Astrocyte (in vitro differentiated cells and primary cell): ENCODE data around the gene PLEKHG1. TPM values are rescaled to one million over a fixed set of nuclear protein-coding genes. Genes with fewer than 3 reads are reported as not detected.

ENCODE experiments used
- DNase-seq: peaks from one replicate; pipeline ENCODE4 v3.0.0-alpha.2; 2010; ENCODE audit warnings: low read depth
- FAIRE-seq: peaks from 2 replicates; lab custom pipeline; 2011; peaks lifted over from hg19 to GRCh38; lab: Jason Lieb, UNC
- H2AFZ ChIP-seq: 2 replicates; pipeline ENCODE4 v1.6.0; 2012; ENCODE audit warnings: low read depth, low read length, inconsistent platforms
- H3K27ac ChIP-seq: 2 replicates; pipeline ENCODE4 v1.5.1; 2011; ENCODE audit warnings: low read depth, low read length, inconsistent platforms
- H3K27me3 ChIP-seq: 2 replicates; pipeline ENCODE4 v1.6.0; 2011; ENCODE audit warnings: low read length, inconsistent platforms; ENCODE audit not compliant: insufficient read depth
- H3K36me3 ChIP-seq: 2 replicates; pipeline ENCODE4 v1.5.1; 2011; ENCODE audit warnings: low read length, inconsistent platforms; ENCODE audit not compliant: insufficient read depth
- H3K4me1 ChIP-seq: 2 replicates; pipeline ENCODE4 v1.5.1; 2011; ENCODE audit warnings: low read length, inconsistent platforms; ENCODE audit not compliant: insufficient read depth
- H3K4me2 ChIP-seq: 2 replicates; pipeline ENCODE4 v1.6.0; 2012; ENCODE audit warnings: low read length, inconsistent platforms
- H3K4me3 ChIP-seq: 2 replicates; pipeline ENCODE4 v1.5.1; 2011; ENCODE audit warnings: low read depth, mild to moderate bottlenecking, low read length, inconsistent platforms; ENCODE audit not compliant: insufficient read depth
- H3K79me2 ChIP-seq: 2 replicates; pipeline ENCODE4 v1.6.0; 2012; ENCODE audit warnings: mild to moderate bottlenecking, low read length, inconsistent platforms; ENCODE audit not compliant: insufficient read depth
- H3K9ac ChIP-seq: 2 replicates; pipeline ENCODE4 v1.6.0; 2012; ENCODE audit warnings: mild to moderate bottlenecking, low read length, inconsistent platforms
- H3K9me3 ChIP-seq: 2 replicates; pipeline ENCODE4 v1.5.1; 2012; ENCODE audit warnings: low read depth, mild to moderate bottlenecking, low read length, inconsistent platforms; ENCODE audit not compliant: insufficient read depth
- H4K20me1 ChIP-seq: 2 replicates; pipeline ENCODE4 v1.6.0; 2012; ENCODE audit warnings: low read length, inconsistent platforms; ENCODE audit not compliant: insufficient read depth
- H3K27ac Mint-ChIP-seq: one replicate; pipeline ENCODE4 v1.8.0; 2021; ENCODE audit warnings: mild to moderate bottlenecking, mixed read lengths; ENCODE audit not compliant: unreplicated experiment
- H3K27me3 Mint-ChIP-seq: one replicate; pipeline ENCODE4 v1.8.0; 2021; ENCODE audit warnings: low read depth, mixed read lengths; ENCODE audit not compliant: unreplicated experiment
- H3K36me3 Mint-ChIP-seq: one replicate; pipeline ENCODE4 v1.8.0; 2021; ENCODE audit warnings: low read depth, mixed read lengths; ENCODE audit not compliant: unreplicated experiment
- H3K4me1 Mint-ChIP-seq: one replicate; pipeline ENCODE4 v1.8.0; 2021; ENCODE audit warnings: low read depth, mixed read lengths; ENCODE audit not compliant: unreplicated experiment
- H3K4me3 Mint-ChIP-seq: one replicate; pipeline ENCODE4 v1.8.0; 2021; ENCODE audit warnings: mild to moderate bottlenecking, moderate library complexity, mixed read lengths; ENCODE audit not compliant: unreplicated experiment
- H3K9me3 Mint-ChIP-seq: one replicate; pipeline ENCODE4 v1.8.0; 2021; ENCODE audit warnings: mild to moderate bottlenecking, mixed read lengths; ENCODE audit not compliant: unreplicated experiment
- EZH2 ChIP-seq: IDR thresholded peaks from 2 replicates; pipeline ENCODE4 v1.6.1; 2012; ENCODE audit warnings: mild to moderate bottlenecking, low read length, inconsistent platforms; ENCODE audit not compliant: insufficient read depth
- total RNA-seq: library from RNA; stranded (reverse); gene quantifications from 2 replicates; pipeline ENCODE4 v1.2.1, GENCODE V29; 2021
- TF ChIP-seq, protein P1 (sequence below): IDR thresholded peaks from 2 replicates; pipeline ENCODE4 v1.5.1; 2011; ENCODE audit warnings: low read depth, mild to moderate bottlenecking, inconsistent platforms, low read length, moderate library complexity; ENCODE audit not compliant: insufficient read depth

PLEKHG1 gene
- total RNA-seq, 1 donor from 2014 or later = 12.1 TPM

DNA sequence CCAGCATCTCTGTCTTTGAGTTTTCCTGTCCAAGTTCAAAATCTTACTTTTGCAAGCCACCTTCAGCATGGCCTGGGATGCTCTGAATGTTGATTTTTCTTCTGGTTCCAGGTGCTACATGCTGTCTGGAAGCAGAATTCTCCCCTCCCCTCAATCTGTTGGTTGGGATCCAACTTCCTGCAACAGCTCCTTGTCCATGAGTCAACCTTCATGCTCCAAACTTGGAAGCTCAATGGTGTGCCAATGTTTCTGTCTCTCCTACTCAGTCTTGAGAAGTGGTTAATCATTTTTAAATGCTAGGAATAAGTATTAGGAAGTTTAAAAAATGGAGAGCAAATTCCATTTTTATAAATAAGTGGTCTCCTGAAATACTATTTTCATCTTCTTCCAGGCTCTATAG, 33.2 kb upstream of the PLEKHG1 start:
- Mint-ChIP-seq H3K27me3 (peaks cover 23% of the 10 kb centered on the region), H3K9me3 (peaks cover 2% of the 10 kb centered on the region), H3K27ac (no peak overlapping the region), H3K36me3 (no peaks in the 10 kb centered on the region), H3K4me1 (peaks cover 2% of the 10 kb centered on the region), H3K4me3 (no peak overlapping the region)
- H3K9me3 ChIP-seq = no peaks in the 10 kb centered on the region
- DNase-seq (no peak), FAIRE-seq (no peak)
- H3K79me2 ChIP-seq = no peaks in the 10 kb centered on the region
- no peak overlapping the region for H3K4me3 ChIP-seq
- H4K20me1 ChIP-seq = no peaks in the 10 kb centered on the region
- no peak overlapping the region for H3K9ac ChIP-seq
- no peak overlapping the region for H3K4me2 ChIP-seq
- H2AFZ ChIP-seq = no peak overlapping the region
- peaks cover 4% of the 10 kb centered on the region for H3K27me3 ChIP-seq
- H3K36me3 ChIP-seq = no peaks in the 10 kb centered on the region
- H3K4me1 ChIP-seq = no peaks in the 10 kb centered on the region
- H3K27ac ChIP-seq = no peak overlapping the region
- TF ChIP-seq, protein P1, sequence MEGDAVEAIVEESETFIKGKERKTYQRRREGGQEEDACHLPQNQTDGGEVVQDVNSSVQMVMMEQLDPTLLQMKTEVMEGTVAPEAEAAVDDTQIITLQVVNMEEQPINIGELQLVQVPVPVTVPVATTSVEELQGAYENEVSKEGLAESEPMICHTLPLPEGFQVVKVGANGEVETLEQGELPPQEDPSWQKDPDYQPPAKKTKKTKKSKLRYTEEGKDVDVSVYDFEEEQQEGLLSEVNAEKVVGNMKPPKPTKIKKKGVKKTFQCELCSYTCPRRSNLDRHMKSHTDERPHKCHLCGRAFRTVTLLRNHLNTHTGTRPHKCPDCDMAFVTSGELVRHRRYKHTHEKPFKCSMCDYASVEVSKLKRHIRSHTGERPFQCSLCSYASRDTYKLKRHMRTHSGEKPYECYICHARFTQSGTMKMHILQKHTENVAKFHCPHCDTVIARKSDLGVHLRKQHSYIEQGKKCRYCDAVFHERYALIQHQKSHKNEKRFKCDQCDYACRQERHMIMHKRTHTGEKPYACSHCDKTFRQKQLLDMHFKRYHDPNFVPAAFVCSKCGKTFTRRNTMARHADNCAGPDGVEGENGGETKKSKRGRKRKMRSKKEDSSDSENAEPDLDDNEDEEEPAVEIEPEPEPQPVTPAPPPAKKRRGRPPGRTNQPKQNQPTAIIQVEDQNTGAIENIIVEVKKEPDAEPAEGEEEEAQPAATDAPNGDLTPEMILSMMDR = no peak

DNA sequence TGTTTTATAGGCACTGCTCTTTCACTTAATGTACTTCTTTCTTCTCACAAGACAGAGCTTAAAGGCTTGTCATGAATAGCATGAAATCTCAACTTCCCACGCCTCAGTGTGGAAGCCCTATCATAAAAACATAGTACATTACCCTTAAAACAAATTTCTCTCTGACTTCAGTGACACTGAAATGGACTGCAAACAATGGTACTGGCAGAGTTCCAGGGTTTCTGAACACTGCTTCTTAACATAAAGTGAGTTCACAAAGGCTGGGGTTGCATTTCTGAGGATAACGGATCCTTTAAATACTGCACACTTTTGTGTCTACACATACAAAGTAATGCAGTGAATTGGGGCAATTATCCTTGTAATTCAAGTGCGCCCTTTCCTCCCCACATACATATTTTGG, 32.3 kb upstream of the PLEKHG1 start:
- Histone ChIP-seq H3K4me1 (no peaks in the 10 kb centered on the region), H3K4me2 (no peak overlapping the region), H3K27ac (no peak overlapping the region), H4K20me1 (no peaks in the 10 kb centered on the region), H3K9ac (no peak overlapping the region), H2AFZ (no peak overlapping the region), H3K36me3 (no peaks in the 10 kb centered on the region), H3K79me2 (no peaks in the 10 kb centered on the region), H3K27me3 (peaks cover 6% of the 10 kb centered on the region), H3K9me3 (no peaks in the 10 kb centered on the region), H3K4me3 (no peak overlapping the region)
- Mint-ChIP-seq H3K9me3 (peaks cover 2% of the 10 kb centered on the region), H3K4me1 (peaks cover 2% of the 10 kb centered on the region), H3K4me3 (no peak overlapping the region), H3K27ac (no peak overlapping the region), H3K36me3 (no peaks in the 10 kb centered on the region), H3K27me3 (peaks cover 26% of the 10 kb centered on the region)
- DNase-seq (no peak), FAIRE-seq (no peak)
- TF ChIP-seq, protein P1 = no peak
- no peak for TF ChIP-seq EZH2

DNA sequence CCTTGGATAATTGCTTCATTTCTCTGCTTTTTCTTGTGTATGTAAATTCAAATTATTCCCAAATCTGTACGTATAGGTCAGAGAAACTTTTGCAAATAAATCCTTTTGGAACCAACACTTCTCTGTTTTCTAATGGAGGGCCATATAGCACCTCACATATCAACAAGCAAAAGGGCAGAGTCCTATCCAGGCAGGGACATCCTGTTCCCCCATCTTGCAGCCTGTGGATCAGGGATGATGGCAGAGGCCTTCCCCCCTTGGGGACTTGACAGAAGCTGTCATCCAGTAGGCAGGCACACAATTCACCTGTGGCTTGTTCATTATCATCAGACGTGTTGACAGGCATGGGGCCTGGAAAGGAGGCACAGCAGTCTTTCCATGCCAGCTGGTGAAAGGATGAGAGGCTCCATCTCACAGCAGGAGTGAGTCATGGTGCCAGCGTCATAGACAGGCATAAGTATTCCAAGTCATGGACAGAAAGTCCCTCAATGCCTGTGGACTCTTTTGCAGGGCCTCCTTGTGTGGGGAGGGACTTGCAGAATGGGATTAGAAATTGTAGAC, 31.8 kb upstream of the PLEKHG1 start:
- no peaks in the 10 kb centered on the region for H3K79me2 ChIP-seq
- H4K20me1 ChIP-seq = no peaks in the 10 kb centered on the region
- no peak overlapping the region for H3K4me2 ChIP-seq
- H3K27me3 ChIP-seq = peaks cover 6% of the 10 kb centered on the region
- FAIRE-seq (no peak), DNase-seq (no peak)
- no peak overlapping the region for H3K9ac ChIP-seq
- Mint-ChIP-seq H3K27ac (no peak overlapping the region), H3K9me3 (peaks cover 2% of the 10 kb centered on the region), H3K27me3 (peaks cover 31% of the 10 kb centered on the region), H3K4me1 (peaks cover 2% of the 10 kb centered on the region), H3K36me3 (no peaks in the 10 kb centered on the region), H3K4me3 (no peak overlapping the region)
- no peaks in the 10 kb centered on the region for H3K36me3 ChIP-seq
- no peak overlapping the region for H2AFZ ChIP-seq
- no peaks in the 10 kb centered on the region for H3K9me3 ChIP-seq
- no peaks in the 10 kb centered on the region for H3K4me1 ChIP-seq
- no peak overlapping the region for H3K27ac ChIP-seq
- no peak overlapping the region for H3K4me3 ChIP-seq
- TF ChIP-seq, protein P1 = no peak
- no peak for TF ChIP-seq EZH2
